Mesenchymal stem cell (in vitro differentiated cells and primary cell): ENCODE results near the gene C5orf46.
"Not testable (repeated sequence)": the region's sequence is repeated elsewhere in the genome, so short reads cannot be mapped to it uniquely, and the experiment has no call there.

ENCODE experiments used
- DNase-seq: peaks from one replicate; pipeline ENCODE4 v3.0.0-alpha.2; 2013
- H2AFZ ChIP-seq: one replicate; pipeline ENCODE4 v1.6.1; 2013; ENCODE audit warnings: low read depth, mild to moderate bottlenecking, control low read depth, inconsistent platforms, low read length, moderate library complexity
- H2AK5ac ChIP-seq: 2 replicates; pipeline ENCODE4 v1.6.1; 2013; ENCODE audit warnings: low read length, moderate library complexity, mild to moderate bottlenecking, inconsistent platforms; ENCODE audit not compliant: severe bottlenecking
- H2BK120ac ChIP-seq: one replicate; pipeline ENCODE4 v1.6.1; 2013; ENCODE audit warnings: low read depth, mild to moderate bottlenecking, inconsistent platforms, low read length, moderate library complexity
- H2BK12ac ChIP-seq, 2 experiments: one replicate each; pipeline ENCODE4 v1.6.1; 2013; ENCODE audit warnings: inconsistent platforms in 2 of 2, low read length in 2 of 2, mild to moderate bottlenecking in 2 of 2, moderate library complexity in 2 of 2, control low read depth in 1 of 2
- H2BK15ac ChIP-seq: one replicate; pipeline ENCODE4 v1.6.1; 2013; ENCODE audit warnings: mild to moderate bottlenecking, low read depth, inconsistent platforms; ENCODE audit not compliant: poor library complexity, severe bottlenecking
- H2BK5ac ChIP-seq: 2 replicates; pipeline ENCODE4 v1.6.1; 2013; ENCODE audit warnings: low read depth, mild to moderate bottlenecking, low read length, control low read depth, inconsistent platforms; ENCODE audit not compliant: poor library complexity, severe bottlenecking
- H3K14ac ChIP-seq, 2 experiments: one replicate each; pipeline ENCODE4 v1.6.1; 2013; ENCODE audit warnings: inconsistent platforms in 2 of 2, low read length in 2 of 2, control low read depth in 1 of 2, mild to moderate bottlenecking in 1 of 2, moderate library complexity in 1 of 2
- H3K18ac ChIP-seq, 2 experiments: one replicate each; pipeline ENCODE4 v1.6.1; 2013; ENCODE audit warnings: inconsistent platforms in 2 of 2, low read length in 2 of 2, control low read depth in 1 of 2, low read depth in 1 of 2, mild to moderate bottlenecking in 1 of 2
- H3K23ac ChIP-seq, 2 experiments: one replicate each; pipeline ENCODE4 v1.6.1; 2013; ENCODE audit warnings: inconsistent platforms in 2 of 2, low read length in 2 of 2, mild to moderate bottlenecking in 2 of 2, moderate library complexity in 2 of 2, control low read depth in 1 of 2
- H3K27ac ChIP-seq: 2 replicates; pipeline ENCODE4 v1.5.1; 2013; ENCODE audit warnings: mild to moderate bottlenecking, moderate library complexity, low read length, control low read depth, inconsistent platforms; ENCODE audit not compliant: poor library complexity, severe bottlenecking
- H3K27me3 ChIP-seq, 2 experiments: 2 replicates each; pipeline versions ENCODE4 v1.6.1 to v1.7.0; 2013; ENCODE audit warnings: low read length in 2 of 2, mild to moderate bottlenecking in 2 of 2, moderate library complexity in 2 of 2, control low read depth in 1 of 2, inconsistent platforms in 1 of 2; ENCODE audit not compliant: control insufficient read depth in 1 of 2, insufficient read depth in 1 of 2
- H3K36me3 ChIP-seq, 2 experiments: 2 replicates each; pipeline versions ENCODE4 v1.6.1 to v1.7.0; 2013; ENCODE audit warnings: low read length in 2 of 2, control low read depth in 1 of 2, inconsistent platforms in 1 of 2, low read depth in 1 of 2, mild to moderate bottlenecking in 1 of 2; ENCODE audit not compliant: insufficient read depth in 2 of 2, control insufficient read depth in 1 of 2
- H3K4ac ChIP-seq, 2 experiments: one replicate each; pipeline ENCODE4 v1.6.1; 2013; ENCODE audit warnings: inconsistent platforms in 2 of 2, low read length in 2 of 2, mild to moderate bottlenecking in 2 of 2, moderate library complexity in 2 of 2, control low read depth in 1 of 2, low read depth in 1 of 2
- H3K4me1 ChIP-seq: 2 replicates; pipeline ENCODE4 v1.6.1; 2013; ENCODE audit warnings: low read depth, low read length, control low read depth; ENCODE audit not compliant: control insufficient read depth, insufficient read depth
- H3K4me2 ChIP-seq: 2 replicates; pipeline ENCODE4 v1.6.1; 2013; ENCODE audit warnings: low read length, mild to moderate bottlenecking, inconsistent platforms; ENCODE audit not compliant: poor library complexity, severe bottlenecking
- H3K4me3 ChIP-seq, 2 experiments: 2 replicates each; pipeline versions ENCODE4 v1.5.1 to v1.7.0; 2013; ENCODE audit warnings: low read length in 2 of 2, mild to moderate bottlenecking in 2 of 2, control low read depth in 1 of 2, low read depth in 1 of 2; ENCODE audit not compliant: insufficient read depth in 1 of 2
- H3K79me1 ChIP-seq: replicated peaks from 2 replicates; pipeline ENCODE4 v1.6.1; 2013; ENCODE audit warnings: mild to moderate bottlenecking, control low read depth, low read length, inconsistent platforms; ENCODE audit not compliant: poor library complexity, severe bottlenecking
- H3K9ac ChIP-seq: 2 replicates; pipeline ENCODE4 v1.7.0; 2013; ENCODE audit warnings: mild to moderate bottlenecking, low read length, moderate library complexity
- H3K9me3 ChIP-seq: 2 replicates; pipeline ENCODE4 v1.7.0; 2013; ENCODE audit warnings: mild to moderate bottlenecking, low read length; ENCODE audit not compliant: control insufficient read depth
- H4K8ac ChIP-seq: one replicate; pipeline ENCODE4 v1.6.1; 2013; ENCODE audit warnings: inconsistent platforms, mild to moderate bottlenecking, low read length, moderate library complexity
- H4K91ac ChIP-seq: one replicate; pipeline ENCODE4 v1.6.1; 2013; ENCODE audit warnings: mild to moderate bottlenecking, low read length, inconsistent platforms
- WGBS: methylation state at CpG from one replicate; pipeline ENCODE4 v1.1.7; 2013; ENCODE audit warnings: mixed read lengths; 5-methylcytosine and 5-hydroxymethylcytosine counted together

The C5orf46 gene

GRCh38 chr5:147874118-147874875, 32.0 kb downstream of the C5orf46 start:
- H3K9ac ChIP-seq, H3K27ac ChIP-seq, H4K8ac ChIP-seq, H2AK5ac ChIP-seq, H3K9me3 ChIP-seq, DNase-seq, H3K4me3 ChIP-seq, H3K4ac ChIP-seq, H3K36me3 ChIP-seq, H2BK15ac ChIP-seq, H3K14ac ChIP-seq, H2BK12ac ChIP-seq, H4K91ac ChIP-seq, H2BK120ac ChIP-seq, H3K4me2 ChIP-seq, H2BK5ac ChIP-seq, H3K18ac ChIP-seq, H3K4me1 ChIP-seq, H2AFZ ChIP-seq, H3K23ac ChIP-seq, H3K79me1 ChIP-seq: not testable (repeated sequence)
- 45% methylated on average over 7 of the region's 8 CpGs for WGBS
- H3K27me3 ChIP-seq, result peaks cover 32 to 41% of the 10 kb centered on the region in 2 experiments

DNA sequence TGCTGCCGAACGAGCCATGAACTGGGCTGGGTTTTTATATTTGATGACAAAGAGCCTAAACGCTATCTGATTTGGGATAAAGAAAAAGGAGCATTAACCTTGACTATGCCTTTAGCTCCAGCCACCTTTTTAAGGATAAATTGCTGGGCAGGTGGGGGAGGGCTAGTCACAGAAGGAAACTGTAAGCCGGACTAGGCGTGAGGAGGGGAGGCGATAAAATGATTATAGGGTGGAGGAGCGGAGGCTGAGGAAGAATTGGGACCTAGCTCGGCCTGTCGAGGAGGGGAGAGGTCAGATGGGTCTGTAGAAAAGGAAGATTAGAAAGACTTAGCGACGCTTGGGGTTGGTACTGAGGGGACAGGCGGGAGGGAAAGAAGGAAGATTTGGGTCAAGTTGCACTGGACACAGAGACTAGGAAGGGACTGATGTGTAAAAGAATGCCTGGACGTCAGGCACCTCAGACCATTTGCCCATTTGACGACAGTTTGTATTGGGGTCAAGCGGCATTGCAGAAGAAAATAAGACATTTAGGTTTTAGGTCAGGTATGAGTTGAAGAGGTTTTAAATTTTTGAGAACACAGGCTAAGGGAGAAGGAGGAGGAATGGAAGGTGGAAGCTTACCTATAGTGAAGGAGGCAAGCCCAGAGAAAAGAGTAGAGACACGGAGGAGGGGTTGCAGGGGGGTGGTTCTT, 33.4 kb downstream of the C5orf46 start:
- not testable (repeated sequence) for H3K4me3 ChIP-seq, H3K4me1 ChIP-seq, H4K8ac ChIP-seq, H3K4ac ChIP-seq, H3K27ac ChIP-seq, H3K79me1 ChIP-seq, H2BK5ac ChIP-seq, H3K9me3 ChIP-seq, DNase-seq, H3K9ac ChIP-seq, H2BK12ac ChIP-seq, H2AFZ ChIP-seq, H2BK120ac ChIP-seq, H3K23ac ChIP-seq, H2BK15ac ChIP-seq, H3K14ac ChIP-seq, H2AK5ac ChIP-seq, H3K18ac ChIP-seq, H3K36me3 ChIP-seq, H4K91ac ChIP-seq, H3K4me2 ChIP-seq
- 14% methylated on average over 16 of the region's 16 CpGs for WGBS
- H3K27me3 ChIP-seq, result peaks cover 22 to 41% of the 10 kb centered on the region in 2 experiments

DNA sequence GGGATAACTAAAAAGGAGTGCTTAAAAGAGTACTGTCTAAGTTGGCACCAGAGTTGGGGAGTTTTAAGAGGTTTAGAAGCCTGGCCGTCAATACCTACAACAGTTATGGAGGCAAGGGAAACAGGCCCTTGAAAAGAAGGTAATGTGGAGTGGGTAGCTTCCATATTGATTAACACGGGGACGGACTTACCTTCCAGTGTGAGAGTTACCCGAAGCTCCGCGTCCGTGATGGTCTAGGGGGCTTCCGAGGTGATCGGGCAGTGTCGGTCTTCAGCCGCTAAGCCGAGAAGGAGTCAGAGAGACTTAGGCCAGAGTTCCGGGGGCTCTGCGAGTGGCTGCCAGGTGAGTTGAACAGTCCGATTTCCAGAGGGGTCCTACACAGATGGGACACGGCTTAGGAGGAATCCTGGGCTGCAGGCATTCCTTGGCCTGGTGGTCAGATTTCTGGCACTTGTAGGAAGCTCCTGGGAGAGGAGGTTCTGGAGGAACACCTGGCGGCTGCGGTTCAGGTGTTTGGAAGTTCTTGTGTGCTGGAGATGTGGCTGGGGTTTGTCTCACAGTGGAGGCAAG, 34.3 kb downstream of the C5orf46 start:
- not testable (repeated sequence) for H2AK5ac ChIP-seq, H3K9ac ChIP-seq, H2BK12ac ChIP-seq, H3K9me3 ChIP-seq, H2BK120ac ChIP-seq, H3K14ac ChIP-seq, H3K4ac ChIP-seq, H4K8ac ChIP-seq, H3K27ac ChIP-seq, H2BK5ac ChIP-seq, H3K18ac ChIP-seq, H4K91ac ChIP-seq, H2AFZ ChIP-seq, H3K4me2 ChIP-seq, H3K79me1 ChIP-seq, H3K36me3 ChIP-seq, H3K4me3 ChIP-seq, H2BK15ac ChIP-seq, H3K23ac ChIP-seq, H3K4me1 ChIP-seq, DNase-seq
- H3K27me3 ChIP-seq, result peaks cover 14 to 41% of the 10 kb centered on the region in 2 experiments
- WGBS, result 26% methylated on average over 18 of the region's 18 CpGs

- H2AK5ac ChIP-seq, H4K8ac ChIP-seq, H2BK5ac ChIP-seq, H3K4me2 ChIP-seq, H3K4ac ChIP-seq, H3K4me1 ChIP-seq, H3K36me3 ChIP-seq, H3K27ac ChIP-seq, DNase-seq, H2BK12ac ChIP-seq, H3K9ac ChIP-seq, H3K4me3 ChIP-seq, H3K23ac ChIP-seq, H3K18ac ChIP-seq, H2AFZ ChIP-seq, H3K14ac ChIP-seq, H2BK120ac ChIP-seq, H3K79me1 ChIP-seq, H4K91ac ChIP-seq, H2BK15ac ChIP-seq, H3K9me3 ChIP-seq: not testable (repeated sequence)
- H3K27me3 ChIP-seq, result peaks cover 3 to 24% of the 10 kb centered on the region in 2 experiments
- WGBS, result 8% methylated on average over 3 of the region's 6 CpGs
These were observed 36.4 kb downstream of the C5orf46 start for GRCh38 chr5:147869892-147870291.
